GM19467 (cell line): ENCODE measurements around the gene BLMH.

Experiments
- ATAC-seq: cut with Tn5 transposase; IDR thresholded peaks from one replicate; pipeline ENCODE4 v1.9.1; 2021; ENCODE audit warnings: mild to moderate bottlenecking, moderate library complexity; ENCODE audit not compliant: unreplicated experiment

The BLMH gene

GRCh38 chr17:30251931-30252330 is 39.8 kb downstream of the BLMH start:
- ATAC-seq: no peak

GRCh38 chr17:30249460-30249859 is 42.3 kb downstream of the BLMH start:
- ATAC-seq: no peak

- ATAC-seq: no peak
Observed at GRCh38 chr17:30248786-30249185, 43.0 kb downstream of the BLMH start.

- ATAC-seq: no peak
Observed at GRCh38 chr17:30246460-30246859, 45.3 kb downstream of the BLMH start.

GRCh38 chr17:30244853-30245385 is 46.8 kb downstream of the BLMH start:
- no peak for ATAC-seq

- no peak for ATAC-seq
Observed at GRCh38 chr17:30243568-30243967, 48.2 kb downstream of the BLMH start.

GRCh38 chr17:30243002-30243401 is 48.7 kb downstream of the BLMH start:
- no peak for ATAC-seq

GRCh38 chr17:30241051-30241450 is 50.7 kb downstream of the BLMH start:
- no peak for ATAC-seq

- ATAC-seq: no peak
Observed at GRCh38 chr17:30240177-30240576, 51.6 kb downstream of the BLMH start.

GRCh38 chr17:30239089-30239462 is 52.7 kb downstream of the BLMH start:
- no peak for ATAC-seq

- no peak for ATAC-seq
Observed at GRCh38 chr17:30238387-30239088, 53.2 kb downstream of the BLMH start.

- ATAC-seq: no peak
Observed at GRCh38 chr17:30238003-30238344, 53.8 kb downstream of the BLMH start.

GRCh38 chr17:30237296-30238002 is 54.3 kb downstream of the BLMH start:
- no peak for ATAC-seq

- no peak for ATAC-seq
Observed at GRCh38 chr17:30236766-30237165, 55.0 kb downstream of the BLMH start.

- ATAC-seq: no peak
Observed at GRCh38 chr17:30236297-30236624, 55.5 kb downstream of the BLMH start.

GRCh38 chr17:30235386-30236296 is 56.1 kb downstream of the BLMH start, which contains the start of gene SLC6A4:
SLC6A4 (minus strand) TSS chr17:30235697; CDS start chr17:30221958, 13,739 bp downstream.
- ATAC-seq: no peak

- no peak for ATAC-seq
Observed at GRCh38 chr17:30234964-30235363, 56.8 kb downstream of the BLMH start.

GRCh38 chr17:30234296-30234695 is 57.4 kb downstream of the BLMH start:
- no peak for ATAC-seq

GRCh38 chr17:30232824-30233427 is 58.8 kb downstream of the BLMH start:
- no peak for ATAC-seq

GRCh38 chr17:30232015-30232823 is 59.5 kb downstream of the BLMH start:
- ATAC-seq: no peak
